Activated T-helper 17 cell treated with anti-CD3 and anti-CD28 coated beads, Interleukin-2, amount 50 U/mL, for 72 hours (primary cell): Measurements from ENCODE around the gene ZC3H4. TPM values are rescaled to one million over a fixed set of nuclear protein-coding genes. Genes with fewer than 3 reads are reported as not detected.

Experiments
- ATAC-seq: fragments of 150-1000 bp; cut with Tn5 transposase; replicated peaks from 2 replicates; pipeline ENCODE4 v1.10.0; 2021; ENCODE audit warnings: mild to moderate bottlenecking, moderate library complexity
- H3K27ac Mint-ChIP-seq: one replicate; pipeline ENCODE4 v1.8.0; 2022; ENCODE audit warnings: mixed read lengths
- H3K27me3 Mint-ChIP-seq: one replicate; pipeline ENCODE4 v1.8.0; 2022; ENCODE audit warnings: mixed read lengths
- H3K36me3 Mint-ChIP-seq: one replicate; pipeline ENCODE4 v1.8.0; 2022; ENCODE audit warnings: low read depth, mild to moderate bottlenecking, mixed read lengths
- H3K4me1 Mint-ChIP-seq: one replicate; pipeline ENCODE4 v1.8.0; 2022; ENCODE audit warnings: mixed read lengths
- H3K4me3 Mint-ChIP-seq: one replicate; pipeline ENCODE4 v1.8.0; 2022; ENCODE audit warnings: mild to moderate bottlenecking, mixed read lengths
- H3K9me3 Mint-ChIP-seq: one replicate; pipeline ENCODE4 v1.8.0; 2022; ENCODE audit warnings: mixed read lengths
- total RNA-seq, 2 donors: library from RNA; stranded (reverse); gene quantifications; one replicate each; pipeline ENCODE4 v1.2.3, GENCODE V29; 2022

ZC3H4 gene
- total RNA-seq = 100 to 1,000 TPM; 117 to 166 TPM

- peak within 1 kb of the TSS; percentile 99 for H3K27ac Mint-ChIP-seq
- H3K36me3 Mint-ChIP-seq = peaks cover 50% of the 10 kb centered on the region
- H3K9me3 Mint-ChIP-seq = no peaks in the 10 kb centered on the region
- peak; percentile 82 for ATAC-seq
- H3K27me3 Mint-ChIP-seq = no peaks in the 10 kb centered on the region
- peaks cover 9% of the 10 kb centered on the region for H3K4me1 Mint-ChIP-seq
- peak within 1 kb of the TSS; percentile 93 for H3K4me3 Mint-ChIP-seq
These were observed at the start of gene ZC3H4 for GRCh38 chr19:47112997-47113849. Gene ZC3H4, minus strand, starts transcription at chr19:47113776. Its CDS starts 1,192 bp downstream, at chr19:47112584.

- Mint-ChIP-seq H3K27me3 (no peaks in the 10 kb centered on the region), H3K9me3 (no peaks in the 10 kb centered on the region), H3K27ac (no peak overlapping the region), H3K36me3 (peaks cover 82% of the 10 kb centered on the region), H3K4me1 (peaks cover 19% of the 10 kb centered on the region), H3K4me3 (no peak overlapping the region)
- ATAC-seq = no peak
These were observed 48.4 kb upstream of the ZC3H4 start for GRCh38 chr19:47161876-47162489.

- Mint-ChIP-seq H3K36me3 (peaks cover 85% of the 10 kb centered on the region), H3K9me3 (no peaks in the 10 kb centered on the region), H3K4me1 (peaks cover 25% of the 10 kb centered on the region), H3K27me3 (no peaks in the 10 kb centered on the region), H3K27ac (peak overlapping the region; percentile 91), H3K4me3 (peak overlapping the region; percentile 79)
- ATAC-seq = peak; percentile 92
These were observed 45.4 kb upstream of the ZC3H4 start for GRCh38 chr19:47158879-47159503.

GRCh38 chr19:47158367-47158791, 44.8 kb upstream of the ZC3H4 start:
- no peaks in the 10 kb centered on the region for H3K27me3 Mint-ChIP-seq
- no peaks in the 10 kb centered on the region for H3K9me3 Mint-ChIP-seq
- peak overlapping the region; percentile 79 for H3K4me3 Mint-ChIP-seq
- H3K4me1 Mint-ChIP-seq = peaks cover 25% of the 10 kb centered on the region
- no peak for ATAC-seq
- H3K27ac Mint-ChIP-seq = peak overlapping the region; percentile 91
- peaks cover 89% of the 10 kb centered on the region for H3K36me3 Mint-ChIP-seq

- Mint-ChIP-seq H3K27me3 (no peaks in the 10 kb centered on the region), H3K4me1 (peaks cover 25% of the 10 kb centered on the region), H3K4me3 (peak overlapping the region; percentile 79), H3K9me3 (no peaks in the 10 kb centered on the region), H3K27ac (peak overlapping the region; percentile 91), H3K36me3 (peaks cover 94% of the 10 kb centered on the region)
- ATAC-seq = peak; percentile 7
These were observed 44.1 kb upstream of the ZC3H4 start for GRCh38 chr19:47157431-47158321.

- H3K4me1 Mint-ChIP-seq = peaks cover 25% of the 10 kb centered on the region
- H3K9me3 Mint-ChIP-seq = no peaks in the 10 kb centered on the region
- peak overlapping the region; percentile 79 for H3K4me3 Mint-ChIP-seq
- peak; percentile 37 for ATAC-seq
- peaks cover 94% of the 10 kb centered on the region for H3K36me3 Mint-ChIP-seq
- H3K27me3 Mint-ChIP-seq = no peaks in the 10 kb centered on the region
- peak overlapping the region; percentile 83 for H3K27ac Mint-ChIP-seq
These were observed 43.4 kb upstream of the ZC3H4 start for GRCh38 chr19:47156861-47157430.

- Mint-ChIP-seq H3K9me3 (no peaks in the 10 kb centered on the region), H3K27ac (peak overlapping the region; percentile 27), H3K36me3 (peaks cover 94% of the 10 kb centered on the region), H3K4me3 (peak overlapping the region; percentile 4), H3K4me1 (peaks cover 25% of the 10 kb centered on the region), H3K27me3 (no peaks in the 10 kb centered on the region)
- ATAC-seq = no peak
These were observed 41.6 kb upstream of the ZC3H4 start for GRCh38 chr19:47155148-47155547.

- peaks cover 97% of the 10 kb centered on the region for H3K36me3 Mint-ChIP-seq
- H3K4me3 Mint-ChIP-seq = no peak overlapping the region
- H3K4me1 Mint-ChIP-seq = peaks cover 14% of the 10 kb centered on the region
- peak overlapping the region; percentile 40 for H3K27ac Mint-ChIP-seq
- no peaks in the 10 kb centered on the region for H3K9me3 Mint-ChIP-seq
- no peak for ATAC-seq
- no peaks in the 10 kb centered on the region for H3K27me3 Mint-ChIP-seq
These were observed 39.7 kb upstream of the ZC3H4 start for GRCh38 chr19:47153266-47153665.

- no peak overlapping the region for H3K27ac Mint-ChIP-seq
- no peaks in the 10 kb centered on the region for H3K9me3 Mint-ChIP-seq
- no peak for ATAC-seq
- peaks cover 97% of the 10 kb centered on the region for H3K36me3 Mint-ChIP-seq
- no peak overlapping the region for H3K4me3 Mint-ChIP-seq
- peaks cover 9% of the 10 kb centered on the region for H3K4me1 Mint-ChIP-seq
- H3K27me3 Mint-ChIP-seq = no peaks in the 10 kb centered on the region
These were observed 39.1 kb upstream of the ZC3H4 start for GRCh38 chr19:47152632-47153031.

- no peaks in the 10 kb centered on the region for H3K27me3 Mint-ChIP-seq
- peaks cover 8% of the 10 kb centered on the region for H3K4me1 Mint-ChIP-seq
- ATAC-seq = no peak
- no peaks in the 10 kb centered on the region for H3K9me3 Mint-ChIP-seq
- H3K27ac Mint-ChIP-seq = no peak overlapping the region
- H3K36me3 Mint-ChIP-seq = peaks cover 96% of the 10 kb centered on the region
- H3K4me3 Mint-ChIP-seq = no peak overlapping the region
These were observed 38.6 kb upstream of the ZC3H4 start for GRCh38 chr19:47152205-47152604.

GRCh38 chr19:47151627-47152026, 38.1 kb upstream of the ZC3H4 start:
- Mint-ChIP-seq H3K4me1 (peaks cover 8% of the 10 kb centered on the region), H3K27ac (no peak overlapping the region), H3K9me3 (no peaks in the 10 kb centered on the region), H3K4me3 (no peak overlapping the region), H3K27me3 (no peaks in the 10 kb centered on the region), H3K36me3 (peaks cover 96% of the 10 kb centered on the region)
- no peak for ATAC-seq

GRCh38 chr19:47146920-47147319, 33.3 kb upstream of the ZC3H4 start:
- Mint-ChIP-seq H3K9me3 (no peaks in the 10 kb centered on the region), H3K4me3 (peak overlapping the region; percentile 55), H3K27me3 (no peaks in the 10 kb centered on the region), H3K27ac (peak overlapping the region; percentile 69), H3K4me1 (peaks cover 31% of the 10 kb centered on the region), H3K36me3 (peaks cover 97% of the 10 kb centered on the region)
- peak; percentile 76 for ATAC-seq

- Mint-ChIP-seq H3K4me1 (peaks cover 38% of the 10 kb centered on the region), H3K9me3 (no peaks in the 10 kb centered on the region), H3K4me3 (peak overlapping the region; percentile 55), H3K27ac (peak overlapping the region; percentile 69), H3K36me3 (peaks cover 95% of the 10 kb centered on the region), H3K27me3 (no peaks in the 10 kb centered on the region)
- ATAC-seq = no peak
These were observed 32.3 kb upstream of the ZC3H4 start for GRCh38 chr19:47145639-47146486.
